Lung (tissue), 12 donors: ENCODE measurements around the gene ENO1. TPM values are rescaled to one million over a fixed set of nuclear protein-coding genes. Genes with fewer than 3 reads are reported as not detected.

ENCODE experiments used
- ATAC-seq: fragments of 200-7000 bp; cut with Tn5 transposase; one replicate; pipeline ENCODE4 v1.9.1; 2020; ENCODE audit warnings: moderate number of reproducible peaks; ENCODE audit not compliant: insufficient read depth, low FRiP score
- DNase-seq, 3 donors: peaks; one replicate each; pipeline ENCODE4 v3.0.0-alpha.2; 2013 to 2017
- H3K27ac ChIP-seq, 2 donors: one replicate each; pipeline ENCODE4 v1.5.1; 2013; ENCODE audit warnings: mild to moderate bottlenecking in 2 of 2, moderate library complexity in 2 of 2, control low read depth in 1 of 2, inconsistent platforms in 1 of 2, low read depth in 1 of 2, low read length in 1 of 2
- H3K27me3 ChIP-seq, 3 donors: one replicate each; pipeline ENCODE4 v1.5.1; 2013; ENCODE audit warnings: low read length in 2 of 3; ENCODE audit not compliant: control insufficient read depth in 3 of 3, insufficient read depth in 3 of 3
- H3K36me3 ChIP-seq, 4 donors: one replicate each; pipeline ENCODE4 v1.5.1; 2013; ENCODE audit warnings: low read length in 4 of 4, mild to moderate bottlenecking in 1 of 4, moderate library complexity in 1 of 4; ENCODE audit not compliant: control insufficient read depth in 4 of 4, insufficient read depth in 4 of 4
- H3K4me1 ChIP-seq, 5 donors: one replicate each; pipeline ENCODE4 v1.5.1; 2013; ENCODE audit warnings: low read length in 5 of 5, mild to moderate bottlenecking in 2 of 5, moderate library complexity in 1 of 5; ENCODE audit not compliant: control insufficient read depth in 5 of 5, insufficient read depth in 5 of 5
- H3K4me3 ChIP-seq: one replicate; pipeline ENCODE4 v1.5.1; 2013; ENCODE audit warnings: mild to moderate bottlenecking, control low read depth, moderate library complexity
- H3K9ac ChIP-seq, 2 donors: one replicate each; pipeline ENCODE4 v1.5.1; 2013; ENCODE audit warnings: low read length in 2 of 2, control low read depth in 1 of 2; ENCODE audit not compliant: insufficient read depth in 1 of 2
- H3K9me3 ChIP-seq, 4 donors: one replicate each; pipeline ENCODE4 v1.5.1; 2013; ENCODE audit warnings: low read length in 3 of 4, mild to moderate bottlenecking in 1 of 4, moderate library complexity in 1 of 4; ENCODE audit not compliant: control insufficient read depth in 4 of 4, insufficient read depth in 3 of 4
- CTCF ChIP-seq: IDR thresholded peaks from 2 replicates; pipeline ENCODE4 v1.5.1; 2012; ENCODE audit warnings: mild to moderate bottlenecking; ENCODE audit errors: control extremely low read depth, extremely low read depth
- WGBS, 2 donors: extraction: QIAGEN DNeasy Blood & Tissue Kit; methylation state at CpG; one replicate each; pipeline ENCODE4 v1.1.7; 2013; 5-methylcytosine and 5-hydroxymethylcytosine counted together
- polyA plus RNA-seq, 2 donors: library from polyadenylated mRNA; stranded (reverse); fragments of 200-250 nt; gene quantifications; one replicate each; pipeline ENCODE4 v1.2.1, GENCODE V29; 2013
- total RNA-seq, 2 donors: library from RNA; depleted of rRNA in 1 of 2; stranded (reverse); fragments of >200 nt in 1 of 2; gene quantifications; one replicate each; pipeline ENCODE4 v1.2.1, GENCODE V29; 2014 to 2021
- donor health status: control.
- donor health status: control.
- donor health status: Bipolar disorder and iron deficiency.
- donor health status: healthy.
- donor health status: DM: yes; HTN: yes; CAD: no.

Gene ENO1
- total and polyA plus RNA-seq, 4 donors = 449 to 1,784 (median 959) TPM

GRCh38 chr1:8847990-8848389, 30.5 kb downstream of the ENO1 start:
- Histone ChIP-seq H3K27ac (peak overlapping the region in 1 of 2 donors; percentile 4), H3K4me1 (peaks cover 3 to 14% (median 11%) of the 10 kb centered on the region in 5 donors), H3K27me3 (no peaks in the 10 kb centered on the region), H3K9me3 (no peaks in the 10 kb centered on the region), H3K4me3 (no peak overlapping the region), H3K36me3 (no peaks in the 10 kb centered on the region), H3K9ac (no peak overlapping the region)
- peak in 1 of 3 donors; percentile 48 for DNase-seq
- 33 to 42% methylated on average over 5 of the region's 5 CpGs for WGBS, 2 donors
- ATAC-seq = no peak
- no peak for TF ChIP-seq CTCF

GRCh38 chr1:8846263-8846662, 32.2 kb downstream of the ENO1 start:
- WGBS, 2 donors = 78 to 88% methylated on average over 4 of the region's 4 CpGs
- no peak overlapping the region for H3K4me3 ChIP-seq
- ATAC-seq (no peak), DNase-seq (no peak)
- no peak for TF ChIP-seq CTCF
- no peaks in the 10 kb centered on the region for H3K27me3 ChIP-seq
- no peaks in the 10 kb centered on the region for H3K36me3 ChIP-seq
- H3K9ac ChIP-seq = no peak overlapping the region
- peaks cover 3 to 14% (median 11%) of the 10 kb centered on the region in 5 donors for H3K4me1 ChIP-seq
- H3K27ac ChIP-seq = no peak overlapping the region
- H3K9me3 ChIP-seq = no peaks in the 10 kb centered on the region

DNA sequence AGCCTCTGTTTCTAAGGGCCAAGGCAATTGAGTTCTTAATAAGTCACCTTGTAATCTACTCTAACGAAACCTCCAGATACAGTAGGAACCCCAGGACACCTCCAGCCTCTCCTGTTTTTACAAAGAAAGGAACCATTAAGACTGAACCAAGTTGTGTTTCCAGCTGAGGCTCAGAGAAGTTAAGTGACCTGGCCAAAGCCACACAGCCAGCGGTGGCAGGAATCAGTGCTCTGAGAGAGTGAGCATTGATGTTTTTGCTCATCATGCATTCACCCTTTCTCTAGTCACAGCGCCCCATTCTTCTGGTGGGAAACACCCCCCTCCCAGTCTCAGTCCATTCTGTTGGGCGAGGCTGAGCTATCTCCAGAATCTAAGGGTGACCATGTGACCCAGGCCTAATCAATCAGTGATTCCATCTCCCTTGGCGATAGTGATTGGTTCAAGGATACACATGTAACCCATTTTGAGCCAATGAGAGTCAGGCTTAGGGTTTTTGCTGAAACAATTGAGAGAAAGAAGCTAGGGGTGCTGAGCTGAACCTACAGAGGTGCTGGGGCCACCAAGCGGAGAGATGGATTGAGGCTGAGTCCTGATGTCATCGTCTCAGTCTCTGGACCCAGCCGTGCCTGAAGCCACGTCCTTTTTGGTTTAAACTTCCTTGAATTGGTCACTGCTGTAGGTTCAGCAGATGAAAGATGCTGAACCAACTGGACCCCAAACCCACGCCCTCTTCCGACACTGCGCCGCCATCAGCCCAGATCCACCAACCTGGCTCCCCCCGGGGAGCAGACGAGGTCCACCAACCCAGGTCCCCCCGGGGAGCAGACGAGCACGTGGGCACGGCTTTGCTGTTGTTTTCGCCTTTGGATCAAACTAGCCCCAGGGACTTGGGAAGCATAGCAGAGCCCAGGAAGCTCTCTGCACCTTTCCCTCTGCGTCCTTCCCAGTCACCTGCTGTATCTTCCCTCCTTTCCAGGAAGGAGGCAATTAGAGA, 33.1 kb downstream of the ENO1 start:
- TF ChIP-seq CTCF = no peak
- Histone ChIP-seq H3K9me3 (no peaks in the 10 kb centered on the region), H3K27ac (no peak overlapping the region), H3K36me3 (no peaks in the 10 kb centered on the region), H3K4me3 (no peak overlapping the region), H3K4me1 (peaks cover 3 to 14% (median 11%) of the 10 kb centered on the region in 5 donors), H3K27me3 (no peaks in the 10 kb centered on the region), H3K9ac (no peak overlapping the region)
- ATAC-seq (no peak), DNase-seq (no peak)
- WGBS, 2 donors = 94 to 96% methylated on average over 21 of the region's 21 CpGs
